Endothelial cell of umbilical vein (primary cell): ENCODE data around the gene TMPRSS3. TPM values are rescaled to one million over a fixed set of nuclear protein-coding genes. Genes with fewer than 3 reads are reported as not detected.

Experiments used
- BruUV-seq: library from RNA; stranded (reverse); fragments of 400-500 nt; replicated peaks from 2 replicates; lab custom pipeline; 2021; lab: Mats Ljungman, UMichigan
- CTCF ChIA-PET: fragments of 300-600, 350-600 bp; sonication (Branson Sonifier 250); formaldehyde crosslinking; loops from one replicate; lab custom pipeline; 2021; ENCODE audit warnings: antibody characterized with exemption, inconsistent platforms; lab: Charles Lee
- POLR2A ChIA-PET: fragments of 300-600, 350-600 bp; sonication (Branson Sonifier 250); formaldehyde crosslinking; loops from one replicate; lab custom pipeline; 2021; ENCODE audit warnings: antibody characterized with exemption, inconsistent platforms; lab: Charles Lee
- DNase-seq: peaks from one replicate; pipeline ENCODE4 v3.0.0-alpha.2; 2011; ENCODE audit warnings: low read depth, low spot score
- FAIRE-seq: peaks from 2 replicates; lab custom pipeline; 2011; peaks lifted over from hg19 to GRCh38; lab: Jason Lieb, UNC
- H2AFZ ChIP-seq: 2 replicates; pipeline ENCODE4 v1.6.0; 2012; ENCODE audit warnings: low read depth, low read length, control low read depth, inconsistent platforms
- H3K27ac ChIP-seq: 2 replicates; pipeline ENCODE4 v1.5.1; 2011; ENCODE audit warnings: low read depth, mild to moderate bottlenecking, control low read depth, low read length, moderate library complexity; ENCODE audit not compliant: insufficient read depth
- H3K27me3 ChIP-seq, 2 experiments: 2 replicates each; pipeline versions ENCODE4 v1.6.0 to v1.6.1; 2011; ENCODE audit warnings: low read length in 2 of 2, mixed read lengths in 1 of 2; ENCODE audit not compliant: control insufficient read depth in 2 of 2, insufficient read depth in 2 of 2
- H3K36me3 ChIP-seq, 2 experiments: 2 replicates in 1 of 2; 3 replicates in 1 of 2; pipeline ENCODE4 v1.5.1; 2011; ENCODE audit warnings: low read length in 2 of 2, mild to moderate bottlenecking in 1 of 2, moderate library complexity in 1 of 2; ENCODE audit not compliant: control insufficient read depth in 2 of 2, insufficient read depth in 2 of 2; ENCODE audit errors: extremely low read depth in 1 of 2
- H3K4me1 ChIP-seq: 3 replicates; pipeline ENCODE4 v1.5.1; 2011; ENCODE audit warnings: mild to moderate bottlenecking, low read length; ENCODE audit not compliant: control insufficient read depth, insufficient read depth; ENCODE audit errors: extremely low read depth
- H3K4me2 ChIP-seq: 2 replicates; pipeline ENCODE4 v1.6.1; 2011; ENCODE audit warnings: low read length, control low read depth, mixed read lengths; ENCODE audit not compliant: insufficient read depth
- H3K4me3 ChIP-seq, 3 experiments: fragments of 200-600 bp in 1 of 3; sonication (generic), shearing (Covaris generic) in 1 of 3; replicated peaks in 1 of 3; 2 replicates each; pipeline ENCODE4 v1.5.1; 2011 to 2016; ENCODE audit warnings: control low read depth in 3 of 3, low read length in 3 of 3, mild to moderate bottlenecking in 2 of 3, inconsistent platforms in 1 of 3, low read depth in 1 of 3, moderate library complexity in 1 of 3; ENCODE audit not compliant: insufficient read depth in 1 of 3
- H3K79me2 ChIP-seq: 2 replicates; pipeline ENCODE4 v1.6.0; 2012; ENCODE audit warnings: low read length, inconsistent platforms; ENCODE audit not compliant: control insufficient read depth, insufficient read depth
- H3K9ac ChIP-seq: replicated peaks from 2 replicates; pipeline ENCODE3; 2011; ENCODE audit warnings: low read length, control low read depth; ENCODE audit not compliant: insufficient read depth; ENCODE audit errors: extremely low read depth
- H3K9me1 ChIP-seq: replicated peaks from 3 replicates; pipeline ENCODE4 v1.6.0; 2011; ENCODE audit warnings: mild to moderate bottlenecking, low read length; ENCODE audit not compliant: control insufficient read depth, insufficient read depth; ENCODE audit errors: extremely low read depth
- H3K9me3 ChIP-seq: replicated peaks from 2 replicates; pipeline ENCODE4 v1.5.1; 2012; ENCODE audit warnings: low read length, inconsistent platforms; ENCODE audit not compliant: control insufficient read depth, insufficient read depth
- H4K20me1 ChIP-seq: replicated peaks from 2 replicates; pipeline ENCODE3; 2011; ENCODE audit warnings: mild to moderate bottlenecking, low read length; ENCODE audit not compliant: control insufficient read depth, insufficient read depth; ENCODE audit errors: extremely low read depth
- EZH2 ChIP-seq: IDR thresholded peaks from 2 replicates; pipeline ENCODE4 v1.6.1; 2012; ENCODE audit warnings: borderline replicate concordance, low read depth, mild to moderate bottlenecking, moderate library complexity, low read length, inconsistent platforms; ENCODE audit not compliant: severe bottlenecking
- FOS ChIP-seq: IDR thresholded peaks from 2 replicates; pipeline ENCODE4 v1.6.1; 2011; ENCODE audit warnings: mild to moderate bottlenecking, low read length, moderate library complexity, borderline replicate concordance; ENCODE audit not compliant: insufficient read depth
- GATA2 ChIP-seq: IDR thresholded peaks from 2 replicates; pipeline ENCODE4 v1.7.0; 2011; ENCODE audit warnings: low read depth, mild to moderate bottlenecking, moderate library complexity, mixed read lengths, low read length; ENCODE audit not compliant: insufficient read length, insufficient read depth
- JUN ChIP-seq: IDR thresholded peaks from 2 replicates; pipeline ENCODE4 v1.6.1; 2011; ENCODE audit warnings: borderline replicate concordance, low read depth; ENCODE audit not compliant: insufficient read length, insufficient read depth
- MYC ChIP-seq: IDR thresholded peaks from one replicate; pipeline ENCODE4 v1.6.1; 2011; ENCODE audit warnings: mild to moderate bottlenecking, low read depth, low read length
- POLR2A ChIP-seq: IDR thresholded peaks from 2 replicates; pipeline ENCODE4 v1.6.1; 2012; ENCODE audit warnings: low read depth, mild to moderate bottlenecking, control low read depth, low read length
- POLR2AphosphoS5 ChIP-seq: IDR thresholded peaks from 2 replicates; pipeline ENCODE4 v1.6.1; 2012; ENCODE audit warnings: low read depth, mild to moderate bottlenecking, control low read depth, low read length, moderate library complexity; ENCODE audit not compliant: insufficient read depth
- dilution Hi-C: fragments of 300-500 bp; cut with MboI; formaldehyde crosslinking; loops from one replicate; pipeline ENCODE4 v1.15.0; 2019; ENCODE audit warnings: low sequenced_read_pairs; ENCODE audit not compliant: extremely low pct_ligation_motif_present
- intact Hi-C: fragments of 100-400 bp; cut with micrococcal nuclease; formaldehyde crosslinking; loops from one replicate; pipeline ENCODE4 v1.10.0; 2022
- polyA plus RNA-seq, 4 experiments: library from polyadenylated mRNA; depleted of rRNA in 3 of 4; stranded (reverse) in 3 of 4; unstranded in 1 of 4; fragments of >200 nt; gene quantifications; 2 replicates each; pipeline versions ENCODE4 v1.2.1 to v1.2.3, GENCODE V29; 2011 to 2012; ENCODE audit warnings: missing spikeins in 1 of 4
- total RNA-seq: library from RNA; stranded (reverse); gene quantifications from 2 replicates; pipeline ENCODE4 v1.2.3, GENCODE V29; 2021
- TF ChIP-seq, protein P1 (sequence below): IDR thresholded peaks from 2 replicates; pipeline ENCODE4 v1.6.1; 2011; ENCODE audit not compliant: insufficient read depth, insufficient read length
- TF ChIP-seq, protein P2 (sequence below), 2 donors: IDR thresholded peaks; 1 replicate in 1 of 2; 2 replicates in 1 of 2; pipeline ENCODE4 v1.5.1; 2011; ENCODE audit warnings: low read length in 2 of 2, mild to moderate bottlenecking in 2 of 2, moderate library complexity in 2 of 2, control low read depth in 1 of 2, inconsistent platforms in 1 of 2, low read depth in 1 of 2; ENCODE audit not compliant: insufficient read depth in 1 of 2; ENCODE audit errors: extremely low read depth in 1 of 2

TMPRSS3 gene
- total and polyA plus RNA-seq, 2 donors (not counting 3 experiments of a cell fraction or from before 2014, with no cell fraction given), result not detected

GRCh38 chr21:42411891-42412635 lies 16.2 kb upstream of the TMPRSS3 start:
- H3K4me1 ChIP-seq, result no peaks in the 10 kb centered on the region
- H3K79me2 ChIP-seq, result no peaks in the 10 kb centered on the region
- no peak for FAIRE-seq
- H3K9me1 ChIP-seq, result no peaks in the 10 kb centered on the region
- H3K4me3 ChIP-seq, result no peak overlapping the region
- TF ChIP-seq FOS (no peak), JUN (no peak), POLR2A (no peak), MYC (no peak), EZH2 (no peak), GATA2 (no peak), POLR2AphosphoS5 (no peak)
- TF ChIP-seq, protein P1, sequence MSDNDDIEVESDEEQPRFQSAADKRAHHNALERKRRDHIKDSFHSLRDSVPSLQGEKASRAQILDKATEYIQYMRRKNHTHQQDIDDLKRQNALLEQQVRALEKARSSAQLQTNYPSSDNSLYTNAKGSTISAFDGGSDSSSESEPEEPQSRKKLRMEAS, result no peak
- TF ChIP-seq, protein P2, sequence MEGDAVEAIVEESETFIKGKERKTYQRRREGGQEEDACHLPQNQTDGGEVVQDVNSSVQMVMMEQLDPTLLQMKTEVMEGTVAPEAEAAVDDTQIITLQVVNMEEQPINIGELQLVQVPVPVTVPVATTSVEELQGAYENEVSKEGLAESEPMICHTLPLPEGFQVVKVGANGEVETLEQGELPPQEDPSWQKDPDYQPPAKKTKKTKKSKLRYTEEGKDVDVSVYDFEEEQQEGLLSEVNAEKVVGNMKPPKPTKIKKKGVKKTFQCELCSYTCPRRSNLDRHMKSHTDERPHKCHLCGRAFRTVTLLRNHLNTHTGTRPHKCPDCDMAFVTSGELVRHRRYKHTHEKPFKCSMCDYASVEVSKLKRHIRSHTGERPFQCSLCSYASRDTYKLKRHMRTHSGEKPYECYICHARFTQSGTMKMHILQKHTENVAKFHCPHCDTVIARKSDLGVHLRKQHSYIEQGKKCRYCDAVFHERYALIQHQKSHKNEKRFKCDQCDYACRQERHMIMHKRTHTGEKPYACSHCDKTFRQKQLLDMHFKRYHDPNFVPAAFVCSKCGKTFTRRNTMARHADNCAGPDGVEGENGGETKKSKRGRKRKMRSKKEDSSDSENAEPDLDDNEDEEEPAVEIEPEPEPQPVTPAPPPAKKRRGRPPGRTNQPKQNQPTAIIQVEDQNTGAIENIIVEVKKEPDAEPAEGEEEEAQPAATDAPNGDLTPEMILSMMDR (IDR thresholded peaks at IDR 0.05; ENCODE audit: extremely low read depth in 1 of 2, insufficient read depth in 1 of 2, low read depth in 1 of 2, low read length in 2 of 2), result no peak
- BruUV-seq, result no TSS peak
- ChIA-PET POLR2A (no interaction called here), CTCF (no interaction called here)
- no peak overlapping the region for H3K27ac ChIP-seq
- H4K20me1 ChIP-seq, result no peaks in the 10 kb centered on the region
- no peaks in the 10 kb centered on the region for H3K9me3 ChIP-seq
- no peak overlapping the region for H3K4me2 ChIP-seq
- DNase-seq, result no peak
- H3K27me3 ChIP-seq, result peaks cover 3 to 11% of the 10 kb centered on the region in 2 experiments
- H2AFZ ChIP-seq, result no peak overlapping the region
- H3K9ac ChIP-seq, result no peak overlapping the region
- intact Hi-C loops, result no loop called here
- dilution Hi-C loops, result no loop called here
- no peaks in the 10 kb centered on the region for H3K36me3 ChIP-seq
